ENCODE measurements around the gene SLC29A1.

Gene SLC29A1

GRCh38 chr6:44272999-44273566 is 49.7 kb downstream of the SLC29A1 start:
- no peak overlapping the region for H3K4me3 ChIP-seq (ENCODE audit: control insufficient read depth, low read depth, low read length)
- TF ChIP-seq, protein P1, sequence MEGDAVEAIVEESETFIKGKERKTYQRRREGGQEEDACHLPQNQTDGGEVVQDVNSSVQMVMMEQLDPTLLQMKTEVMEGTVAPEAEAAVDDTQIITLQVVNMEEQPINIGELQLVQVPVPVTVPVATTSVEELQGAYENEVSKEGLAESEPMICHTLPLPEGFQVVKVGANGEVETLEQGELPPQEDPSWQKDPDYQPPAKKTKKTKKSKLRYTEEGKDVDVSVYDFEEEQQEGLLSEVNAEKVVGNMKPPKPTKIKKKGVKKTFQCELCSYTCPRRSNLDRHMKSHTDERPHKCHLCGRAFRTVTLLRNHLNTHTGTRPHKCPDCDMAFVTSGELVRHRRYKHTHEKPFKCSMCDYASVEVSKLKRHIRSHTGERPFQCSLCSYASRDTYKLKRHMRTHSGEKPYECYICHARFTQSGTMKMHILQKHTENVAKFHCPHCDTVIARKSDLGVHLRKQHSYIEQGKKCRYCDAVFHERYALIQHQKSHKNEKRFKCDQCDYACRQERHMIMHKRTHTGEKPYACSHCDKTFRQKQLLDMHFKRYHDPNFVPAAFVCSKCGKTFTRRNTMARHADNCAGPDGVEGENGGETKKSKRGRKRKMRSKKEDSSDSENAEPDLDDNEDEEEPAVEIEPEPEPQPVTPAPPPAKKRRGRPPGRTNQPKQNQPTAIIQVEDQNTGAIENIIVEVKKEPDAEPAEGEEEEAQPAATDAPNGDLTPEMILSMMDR (IDR thresholded peaks at IDR 0.05; ENCODE audit: control insufficient read depth, insufficient read depth, low read depth, low read length, missing control alignments), result no peak

DNA sequence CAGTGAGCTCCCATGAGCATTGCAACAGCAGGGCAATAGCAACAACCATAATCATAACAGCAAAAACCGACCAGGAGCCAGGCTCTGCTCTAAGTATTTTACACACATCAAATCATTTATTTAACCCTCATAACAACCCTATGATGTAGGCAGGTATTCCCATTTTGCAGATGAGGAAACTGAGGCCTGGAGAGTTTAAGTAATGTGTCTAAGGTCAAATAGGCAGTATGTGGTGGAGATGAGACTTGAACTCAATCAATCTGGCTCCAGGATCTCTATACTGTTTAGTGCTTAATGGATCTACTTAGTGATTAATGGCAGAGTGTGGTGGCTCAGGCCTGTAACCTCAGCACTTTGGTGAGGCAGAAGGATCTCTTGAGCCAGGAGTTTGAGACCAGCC is 50.2 kb downstream of the SLC29A1 start:
- TF ChIP-seq, protein P1 (IDR thresholded peaks at IDR 0.05; ENCODE audit: control insufficient read depth, insufficient read depth, low read depth, low read length, missing control alignments), result no peak
- no peak for DNase-seq (ENCODE audit: low read depth)
- no peak overlapping the region for H3K4me3 ChIP-seq (ENCODE audit: control insufficient read depth, low read depth, low read length)

More at GRCh38 chr6:44272999-44273566, 49.7 kb downstream of the SLC29A1 start:
- no peak for DNase-seq (ENCODE audit: low read depth)

GRCh38 chr6:44275271-44275748 is 51.9 kb downstream of the SLC29A1 start:
- no peak for DNase-seq (ENCODE audit: low read depth)
- H3K4me3 ChIP-seq (ENCODE audit: control insufficient read depth, low read depth, low read length), result no peak overlapping the region
- TF ChIP-seq, protein P1 (IDR thresholded peaks at IDR 0.05; ENCODE audit: control insufficient read depth, insufficient read depth, low read depth, low read length, missing control alignments), result no peak

GRCh38 chr6:44275749-44276648 is 52.6 kb downstream of the SLC29A1 start:
- H3K4me3 ChIP-seq (ENCODE audit: control insufficient read depth, low read depth, low read length), result no peak overlapping the region
- TF ChIP-seq, protein P1 (IDR thresholded peaks at IDR 0.05; ENCODE audit: control insufficient read depth, insufficient read depth, low read depth, low read length, missing control alignments), result no peak
- DNase-seq (ENCODE audit: low read depth), result no peak

DNA sequence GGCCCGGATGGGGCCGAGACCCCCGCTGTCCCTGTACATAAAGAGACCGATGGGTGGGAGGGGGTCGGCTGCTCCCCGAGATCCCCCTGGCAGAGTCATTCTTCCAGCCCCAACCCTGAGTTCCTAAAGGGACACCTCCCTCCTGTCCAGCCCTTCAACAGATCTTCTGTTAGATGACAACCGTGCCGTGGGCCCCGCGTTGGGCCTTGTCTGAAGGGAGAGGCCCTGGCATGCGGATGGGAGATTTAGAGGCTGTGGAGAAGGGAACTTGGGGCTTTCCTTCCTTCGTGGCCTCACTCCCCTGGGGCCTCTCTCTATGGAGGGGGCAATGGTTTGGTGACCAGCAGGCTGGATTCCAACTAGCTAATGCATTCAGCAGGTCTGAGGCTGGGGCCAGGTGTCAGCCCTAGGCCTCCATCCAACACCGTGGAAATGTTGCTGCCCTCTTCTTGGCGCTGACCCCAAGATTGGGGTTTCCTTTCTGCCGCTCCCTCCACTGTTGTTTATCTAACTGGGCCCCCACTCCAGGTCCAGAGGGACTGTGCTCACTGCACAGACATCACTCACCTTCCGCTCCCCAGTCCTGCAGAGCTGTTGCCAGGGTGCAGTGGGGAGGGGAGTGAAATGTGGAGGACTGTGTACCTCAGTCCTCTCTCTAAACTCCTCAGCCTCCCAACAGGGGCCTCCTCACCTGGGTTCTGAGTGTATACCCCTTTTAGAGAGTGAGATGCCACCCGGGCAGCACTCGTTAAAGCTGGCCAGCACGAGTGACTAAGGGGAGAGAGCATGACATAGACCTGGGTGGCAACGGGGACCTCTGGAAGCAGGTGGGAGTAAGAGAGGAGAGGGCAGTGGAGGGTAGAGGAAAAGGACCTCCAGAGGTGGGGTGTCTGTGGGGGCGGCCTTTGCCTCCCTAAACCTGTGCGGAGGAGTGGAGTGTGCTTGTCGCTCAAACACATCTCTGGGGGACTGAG is 53.6 kb downstream of the SLC29A1 start:
- DNase-seq (ENCODE audit: low read depth), result no peak
- TF ChIP-seq, protein P1 (IDR thresholded peaks at IDR 0.05; ENCODE audit: control insufficient read depth, insufficient read depth, low read depth, low read length, missing control alignments), result no peak
- H3K4me3 ChIP-seq (ENCODE audit: control insufficient read depth, low read depth, low read length), result no peak overlapping the region

DNA sequence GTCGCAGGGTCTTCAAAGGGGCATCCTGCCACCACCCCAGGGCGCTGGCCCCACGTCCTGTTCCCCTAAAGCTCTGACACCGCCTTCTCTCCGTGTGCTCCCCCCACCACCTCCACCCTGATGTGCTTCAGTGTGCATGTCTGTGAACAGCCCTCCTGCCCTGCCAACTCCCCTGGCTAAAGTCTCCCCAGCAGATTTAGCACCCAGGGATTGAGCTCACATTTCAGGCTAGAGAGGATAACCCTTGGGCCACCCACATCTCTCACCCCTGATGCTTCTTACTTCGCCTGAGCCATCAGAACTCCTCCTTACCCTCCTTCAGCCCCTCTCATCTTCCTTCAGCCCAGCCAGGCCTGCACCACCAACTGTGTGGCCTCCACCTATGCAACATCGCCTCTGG is 54.4 kb downstream of the SLC29A1 start:
- TF ChIP-seq, protein P1 (IDR thresholded peaks at IDR 0.05; ENCODE audit: control insufficient read depth, insufficient read depth, low read depth, low read length, missing control alignments), result no peak
- H3K4me3 ChIP-seq (ENCODE audit: control insufficient read depth, low read depth, low read length), result no peak overlapping the region
- DNase-seq (ENCODE audit: low read depth), result no peak
